Caco-2 (cell line): ENCODE results near the gene BTNL9. TPM values are rescaled to one million over a fixed set of nuclear protein-coding genes. Genes with fewer than 3 reads are reported as not detected.

Experiments used
- BruUV-seq: library from RNA; stranded (reverse); fragments of 400-500 nt; replicated peaks from 2 replicates; lab custom pipeline; 2021; lab: Mats Ljungman, UMichigan
- CTCF ChIA-PET: fragments of 300-600 bp; sonication (Branson Sonifier 250); formaldehyde crosslinking; loops from one replicate; lab custom pipeline; 2022; ENCODE audit warnings: antibody characterized with exemption; lab: Charles Lee
- POLR2A ChIA-PET: fragments of 300-600 bp; sonication (Branson Sonifier 250); formaldehyde crosslinking; loops from one replicate; lab custom pipeline; 2022; ENCODE audit warnings: antibody characterized with exemption; lab: Charles Lee
- DNase-seq, 2 experiments: peaks; one replicate each; pipeline versions ENCODE4 v3.0.0 to v3.0.0-alpha.2; 2020 to 2022
- H3K27me3 ChIP-seq: replicated peaks from 2 replicates; pipeline ENCODE4 v1.6.0; 2011; ENCODE audit warnings: low read length; ENCODE audit not compliant: control insufficient read depth, insufficient read depth
- H3K36me3 ChIP-seq: 2 replicates; pipeline ENCODE4 v1.5.1; 2011; ENCODE audit warnings: low read length; ENCODE audit not compliant: control insufficient read depth, insufficient read depth
- H3K4me1 ChIP-seq: fragments of 250-450 bp; sonication (Bioruptor Pico); 2 replicates; pipeline ENCODE4 v1.5.1; 2020; ENCODE audit warnings: mild to moderate bottlenecking
- H3K4me3 ChIP-seq: 2 replicates; pipeline ENCODE4 v1.5.1; 2011; ENCODE audit warnings: low read depth, mild to moderate bottlenecking, control low read depth, low read length
- H3K9me3 ChIP-seq: fragments of 250-450 bp; sonication (Bioruptor Pico); 2 replicates; pipeline ENCODE4 v1.5.1; 2020; ENCODE audit warnings: mild to moderate bottlenecking, moderate library complexity
- H3K27ac Mint-ChIP-seq: one replicate; pipeline ENCODE4 v1.8.0; 2022; ENCODE audit warnings: mixed read lengths; ENCODE audit not compliant: unreplicated experiment
- H3K27me3 Mint-ChIP-seq: one replicate; pipeline ENCODE4 v1.8.0; 2022; ENCODE audit warnings: mixed read lengths; ENCODE audit not compliant: insufficient read depth, unreplicated experiment
- H3K36me3 Mint-ChIP-seq: one replicate; pipeline ENCODE4 v1.8.0; 2022; ENCODE audit warnings: mild to moderate bottlenecking, mixed read lengths; ENCODE audit not compliant: insufficient read depth, unreplicated experiment
- H3K4me1 Mint-ChIP-seq: one replicate; pipeline ENCODE4 v1.8.0; 2022; ENCODE audit warnings: low read depth, mixed read lengths; ENCODE audit not compliant: unreplicated experiment
- H3K4me3 Mint-ChIP-seq: one replicate; pipeline ENCODE4 v1.8.0; 2022; ENCODE audit warnings: mild to moderate bottlenecking, moderate library complexity, mixed read lengths; ENCODE audit not compliant: unreplicated experiment
- H3K9me3 Mint-ChIP-seq: one replicate; pipeline ENCODE4 v1.8.0; 2022; ENCODE audit warnings: mixed read lengths; ENCODE audit not compliant: unreplicated experiment
- intact Hi-C: fragments of 100-400 bp; cut with micrococcal nuclease; formaldehyde crosslinking; loops from one replicate; pipeline ENCODE4 v1.10.0; 2022; ENCODE audit not compliant: unreplicated experiment
- total RNA-seq: library from RNA; stranded (reverse); gene quantifications from 2 replicates; pipeline ENCODE4 v1.2.3, GENCODE V29; 2022
- TF ChIP-seq, protein P1 (sequence below), 2 experiments: fragments of 200-600 bp in 1 of 2; IDR thresholded peaks; 1 replicate in 1 of 2; 2 replicates in 1 of 2; pipeline versions ENCODE4 v1.5.1 to v1.8.0; 2011 to 2022; ENCODE audit warnings: antibody characterized with exemption in 1 of 2, control low read depth in 1 of 2, inconsistent platforms in 1 of 2, low read depth in 1 of 2, low read length in 1 of 2, mild to moderate bottlenecking in 1 of 2, moderate library complexity in 1 of 2; ENCODE audit not compliant: insufficient read depth in 1 of 2, severe bottlenecking in 1 of 2, unreplicated experiment in 1 of 2

BTNL9 gene
- total RNA-seq, 1 experiment from 2014 or later, result 8.4 TPM

DNA sequence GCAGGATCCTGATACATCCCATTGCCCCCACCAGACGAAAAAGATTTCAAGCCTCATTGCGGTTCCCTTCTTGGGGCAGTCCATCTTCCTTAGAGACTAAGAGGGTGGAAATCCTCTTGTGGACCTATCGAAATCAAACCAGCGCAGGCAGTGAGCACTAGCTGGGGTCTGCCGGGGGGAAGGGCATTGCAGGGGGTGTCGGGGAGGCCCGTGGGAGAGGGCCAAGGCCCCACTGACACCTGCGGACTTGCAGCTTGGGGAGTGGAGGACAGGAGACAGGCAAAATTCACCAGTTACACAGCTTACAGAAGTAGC lies 522 bp downstream of the BTNL9 start:
- BruUV-seq, result no TSS peak
- no peaks in the 10 kb centered on the region for H3K27me3 ChIP-seq

DNA sequence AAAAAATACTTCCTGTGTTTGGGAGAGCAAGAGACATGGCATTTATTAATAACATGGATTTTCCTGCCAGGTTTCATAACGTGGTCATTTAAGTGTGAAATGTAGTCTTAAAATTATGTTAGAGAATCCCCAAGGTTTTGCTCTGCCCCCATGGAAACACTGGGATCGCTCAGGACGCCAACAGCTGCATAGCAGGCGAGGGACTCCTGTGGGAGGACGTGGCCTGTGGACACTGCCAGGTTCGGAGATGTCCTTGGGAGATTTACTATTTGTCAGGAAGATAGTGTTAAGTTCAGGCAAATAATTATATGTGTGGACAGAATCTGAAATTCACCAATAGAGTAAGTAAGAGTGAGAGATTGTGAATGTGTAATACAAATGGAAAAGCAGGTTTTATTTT lies 977 bp downstream of the BTNL9 start:
- TF ChIP-seq, protein P1, sequence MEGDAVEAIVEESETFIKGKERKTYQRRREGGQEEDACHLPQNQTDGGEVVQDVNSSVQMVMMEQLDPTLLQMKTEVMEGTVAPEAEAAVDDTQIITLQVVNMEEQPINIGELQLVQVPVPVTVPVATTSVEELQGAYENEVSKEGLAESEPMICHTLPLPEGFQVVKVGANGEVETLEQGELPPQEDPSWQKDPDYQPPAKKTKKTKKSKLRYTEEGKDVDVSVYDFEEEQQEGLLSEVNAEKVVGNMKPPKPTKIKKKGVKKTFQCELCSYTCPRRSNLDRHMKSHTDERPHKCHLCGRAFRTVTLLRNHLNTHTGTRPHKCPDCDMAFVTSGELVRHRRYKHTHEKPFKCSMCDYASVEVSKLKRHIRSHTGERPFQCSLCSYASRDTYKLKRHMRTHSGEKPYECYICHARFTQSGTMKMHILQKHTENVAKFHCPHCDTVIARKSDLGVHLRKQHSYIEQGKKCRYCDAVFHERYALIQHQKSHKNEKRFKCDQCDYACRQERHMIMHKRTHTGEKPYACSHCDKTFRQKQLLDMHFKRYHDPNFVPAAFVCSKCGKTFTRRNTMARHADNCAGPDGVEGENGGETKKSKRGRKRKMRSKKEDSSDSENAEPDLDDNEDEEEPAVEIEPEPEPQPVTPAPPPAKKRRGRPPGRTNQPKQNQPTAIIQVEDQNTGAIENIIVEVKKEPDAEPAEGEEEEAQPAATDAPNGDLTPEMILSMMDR (IDR thresholded peaks at IDR 0.05; ENCODE audit: insufficient read depth in 1 of 2, low read depth in 1 of 2, low read length in 1 of 2, severe bottlenecking in 1 of 2, unreplicated experiment in 1 of 2), result no peak
- Mint-ChIP-seq H3K27me3 (peaks cover 5% of the 10 kb centered on the region), H3K9me3 (no peaks in the 10 kb centered on the region), H3K27ac (no peak overlapping the region), H3K36me3 (no peaks in the 10 kb centered on the region), H3K4me1 (no peaks in the 10 kb centered on the region), H3K4me3 (no peak overlapping the region)
- no peak for DNase-seq
- no TSS peak for BruUV-seq
- H3K36me3 ChIP-seq, result no peaks in the 10 kb centered on the region
- H3K4me1 ChIP-seq, result no peaks in the 10 kb centered on the region
- intact Hi-C loops, result loop anchor here (5.0 kb wide), 1 partner anchor 254 kb away; no protein-coding TSS in a partner anchor
- H3K4me3 ChIP-seq, result no peak overlapping the region
- H3K27me3 ChIP-seq, result no peaks in the 10 kb centered on the region
- CTCF ChIA-PET, result no interaction called here
- POLR2A ChIA-PET, result no interaction called here
- no peaks in the 10 kb centered on the region for H3K9me3 ChIP-seq

More for the DNA sequence above, 522 bp downstream of the BTNL9 start:
- Mint-ChIP-seq H3K9me3 (no peaks in the 10 kb centered on the region), H3K27me3 (peaks cover 5% of the 10 kb centered on the region), H3K27ac (no peak overlapping the region), H3K4me1 (no peaks in the 10 kb centered on the region), H3K36me3 (no peaks in the 10 kb centered on the region), H3K4me3 (no peak overlapping the region)
- ChIA-PET CTCF (no interaction called here), POLR2A (no interaction called here)
- intact Hi-C loops, result loop anchor here (5.0 kb wide), 1 partner anchor 253 kb away; no protein-coding TSS in a partner anchor
- TF ChIP-seq, protein P1 (IDR thresholded peaks at IDR 0.05; ENCODE audit: insufficient read depth in 1 of 2, low read depth in 1 of 2, low read length in 1 of 2, severe bottlenecking in 1 of 2, unreplicated experiment in 1 of 2), result no peak
- Histone ChIP-seq H3K36me3 (no peaks in the 10 kb centered on the region), H3K9me3 (no peaks in the 10 kb centered on the region), H3K4me3 (no peak overlapping the region), H3K4me1 (no peaks in the 10 kb centered on the region)
- DNase-seq, result no peak

DNA sequence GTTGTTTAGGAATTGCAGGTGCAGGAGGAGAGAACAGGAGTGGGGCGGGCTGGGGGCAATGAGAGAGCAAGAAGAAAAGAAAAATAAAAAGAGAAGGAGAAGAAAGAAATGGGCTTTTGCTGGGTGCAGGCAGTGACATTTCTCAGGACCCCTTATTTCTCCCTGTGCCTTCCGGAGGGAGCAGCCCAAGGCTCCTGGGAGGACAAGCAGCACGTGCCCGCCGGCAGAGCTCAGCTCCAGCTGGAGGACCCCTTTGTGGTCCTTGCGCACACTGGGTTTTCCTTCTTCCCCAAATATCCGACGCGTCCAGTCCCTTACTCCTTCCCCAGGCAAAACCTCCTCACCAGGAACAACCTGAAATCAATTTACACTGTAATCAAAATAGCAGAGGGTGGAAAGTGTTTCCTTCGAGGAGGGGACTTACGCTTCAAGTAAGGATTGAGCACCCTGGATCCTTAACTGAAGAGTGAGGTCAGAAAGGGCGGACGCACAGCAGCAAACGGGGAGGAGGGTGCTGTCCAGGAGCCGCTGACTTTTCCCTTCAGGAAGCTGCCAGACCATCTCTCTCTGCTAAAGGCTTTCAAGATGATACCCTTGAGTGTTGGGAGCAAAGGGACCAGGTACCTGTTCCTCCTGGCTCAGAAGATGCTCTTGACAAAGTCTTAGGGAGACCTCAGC lies 2.1 kb downstream of the BTNL9 start:
- H3K9me3 ChIP-seq, result no peaks in the 10 kb centered on the region
- no TSS peak for BruUV-seq
- POLR2A ChIA-PET, result no interaction called here

More for the DNA sequence above, 2.1 kb downstream of the BTNL9 start:
- no peak overlapping the region for H3K4me3 ChIP-seq
- Mint-ChIP-seq H3K27me3 (peaks cover 5% of the 10 kb centered on the region), H3K27ac (no peak overlapping the region), H3K36me3 (no peaks in the 10 kb centered on the region), H3K4me3 (no peak overlapping the region), H3K4me1 (no peaks in the 10 kb centered on the region), H3K9me3 (no peaks in the 10 kb centered on the region)
- H3K27me3 ChIP-seq, result no peaks in the 10 kb centered on the region
- DNase-seq, result no peak
- CTCF ChIA-PET, result no interaction called here
- H3K4me1 ChIP-seq, result no peaks in the 10 kb centered on the region
- TF ChIP-seq, protein P1 (IDR thresholded peaks at IDR 0.05; ENCODE audit: insufficient read depth in 1 of 2, low read depth in 1 of 2, low read length in 1 of 2, severe bottlenecking in 1 of 2, unreplicated experiment in 1 of 2), result no peak
- H3K36me3 ChIP-seq, result no peaks in the 10 kb centered on the region
- intact Hi-C loops, result loop anchor here (5.0 kb wide), 1 partner anchor 255 kb away; no protein-coding TSS in a partner anchor
